T-helper 1 cell treated with Interleukin-12 subunit alpha and Interleukin-12 subunit beta and Interleukin-4 antibody, amounts not matched to agents 30 ng/mL and 1 ng/mL, for 36 hours (primary cell): Measurements from ENCODE around the gene VSIG1. TPM values are rescaled to one million over a fixed set of nuclear protein-coding genes. Genes with fewer than 3 reads are reported as not detected.

Source experiments
- intact Hi-C: fragments of 100-400 bp; cut with micrococcal nuclease; formaldehyde crosslinking; loops from one replicate; pipeline ENCODE4 v1.15.1; 2024
- total RNA-seq: library from RNA; stranded (reverse); gene quantifications from 2 replicates; pipeline ENCODE4 v1.2.3, GENCODE V29; 2022

VSIG1 gene
- total RNA-seq, 1 donor from 2014 or later = 5.0 TPM

GRCh38 chrX:108127152-108127551 is 82.3 kb downstream of the VSIG1 start:
- intact Hi-C loops = no loop called here

Other genes starting within 250 kb of the VSIG1 start
- 6.3 and 6.6 TPM in 2 replicates for gene MID2, start 219.2 kb upstream of the VSIG1 start, total RNA-seq
- gene TEX13B, start 62.7 kb upstream of the VSIG1 start, total RNA-seq = not detected in 2 replicates
- gene PSMD10, start 46.5 kb downstream of the VSIG1 start, total RNA-seq = 28.4 and 32.1 TPM in 2 replicates
- gene ATG4A, start 46.7 kb downstream of the VSIG1 start, total RNA-seq = 11.8 and 12.8 TPM in 2 replicates